MM.1S (cell line): Measurements from ENCODE around the gene OR9Q1.

ENCODE experiments used
- CTCF ChIP-seq: fragments of 300-600 bp; sonication (generic); IDR thresholded peaks from 2 replicates; pipeline ENCODE4 v1.5.1; 2016; ENCODE audit warnings: antibody characterized with exemption, low read length, mixed read lengths
- EZH2 ChIP-seq: fragments of 300-600 bp; sonication (generic); optimal IDR thresholded peaks from 2 replicates; pipeline ENCODE3; 2017; ENCODE audit warnings: low read depth, mild to moderate bottlenecking, antibody characterized with exemption, low read length, mixed read lengths
- EZH2phosphoT487 ChIP-seq: fragments of 300-600 bp; sonication (generic); IDR thresholded peaks from 2 replicates; pipeline ENCODE4 v1.6.1; 2018; ENCODE audit warnings: antibody characterized with exemption, low read length

GRCh38 chr11:58134151-58134550, 110.5 kb downstream of the OR9Q1 start:
- TF ChIP-seq CTCF (no peak), EZH2 (no peak), EZH2phosphoT487 (no peak)
